Tongue (tissue), 2 donors: ENCODE measurements around the gene HKDC1. TPM values are rescaled to one million over a fixed set of nuclear protein-coding genes. Genes with fewer than 3 reads are reported as not detected.
"Not testable (repeated sequence)": the region's sequence is repeated elsewhere in the genome, so short reads cannot be mapped to it uniquely, and the experiment has no call there.

ENCODE experiments used
- DNase-seq: peaks from one replicate; pipeline ENCODE4 v3.0.0-alpha.2; 2015
- total RNA-seq: library from RNA; depleted of rRNA; stranded (reverse); fragments of >200 nt; gene quantifications from one replicate; pipeline ENCODE4 v1.2.3, GENCODE V29; 2014

Gene HKDC1
- 0.51 TPM for total RNA-seq

GRCh38 chr10:69220041-69220451 lies at the start of gene HKDC1:
Gene HKDC1, plus strand, starts transcription at chr10:69220332. Its CDS starts 104 bp downstream, at chr10:69220436.
- DNase-seq = no peak

GRCh38 chr10:69172241-69172982 lies 47.7 kb upstream of the HKDC1 start:
- DNase-seq = no peak

GRCh38 chr10:69175326-69175725 lies 44.8 kb upstream of the HKDC1 start:
- DNase-seq = not testable (repeated sequence)

- DNase-seq = no peak
These were observed 43.3 kb upstream of the HKDC1 start for GRCh38 chr10:69176823-69177222.

- no peak for DNase-seq
These were observed 40.9 kb upstream of the HKDC1 start for GRCh38 chr10:69179089-69179742.

GRCh38 chr10:69179743-69180524 lies 40.2 kb upstream of the HKDC1 start, which contains the start of gene SUPV3L1:
Gene SUPV3L1, plus strand, starts transcription at chr10:69180234. Its CDS starts 58 bp downstream, at chr10:69180292.
- peak; percentile 98 for DNase-seq

- no peak for DNase-seq
These were observed 39.5 kb upstream of the HKDC1 start for GRCh38 chr10:69180525-69181204.

- DNase-seq = no peak
These were observed 38.7 kb upstream of the HKDC1 start for GRCh38 chr10:69181433-69181832.

GRCh38 chr10:69182005-69182404 lies 38.1 kb upstream of the HKDC1 start:
- no peak for DNase-seq

- DNase-seq = no peak
These were observed 33.6 kb upstream of the HKDC1 start for GRCh38 chr10:69186524-69186923.

GRCh38 chr10:69201045-69201444 lies 19.1 kb upstream of the HKDC1 start:
- DNase-seq = no peak

GRCh38 chr10:69202332-69202731 lies 17.8 kb upstream of the HKDC1 start:
- DNase-seq = no peak

- DNase-seq = no peak
These were observed 11.4 kb upstream of the HKDC1 start for GRCh38 chr10:69208761-69209160.

GRCh38 chr10:69209787-69210484 lies 10.2 kb upstream of the HKDC1 start:
- no peak for DNase-seq

GRCh38 chr10:69211104-69211503 lies 9.0 kb upstream of the HKDC1 start:
- no peak for DNase-seq

GRCh38 chr10:69211524-69211923 lies 8.6 kb upstream of the HKDC1 start:
- DNase-seq = no peak

- DNase-seq = peak; percentile 14
These were observed 6.4 kb upstream of the HKDC1 start for GRCh38 chr10:69213591-69214311.

GRCh38 chr10:69214666-69215131 lies 5.4 kb upstream of the HKDC1 start:
- no peak for DNase-seq

- DNase-seq = no peak
These were observed 4.5 kb upstream of the HKDC1 start for GRCh38 chr10:69215405-69216171.

- no peak for DNase-seq
These were observed 3.5 kb upstream of the HKDC1 start for GRCh38 chr10:69216577-69217118.
